NCI-H1417 treated with DMSO at 0.1 percent for 48 hours (cell line): ENCODE measurements around the gene TRABD2A.
"Not testable (repeated sequence)": the region's sequence is repeated elsewhere in the genome, so short reads cannot be mapped to it uniquely, and the experiment has no call there.

Experiments
- DNase-seq: peaks from one replicate; lab custom pipeline; 2025; lab: John Stamatoyannopoulos, UW

The TRABD2A gene

GRCh38 chr2:84778911-84779690, 101.8 kb downstream of the TRABD2A start:
- no peak for DNase-seq

- DNase-seq, result no peak
These were observed 104.9 kb downstream of the TRABD2A start for GRCh38 chr2:84776011-84776410.

- DNase-seq, result not testable (repeated sequence)
These were observed 107.3 kb downstream of the TRABD2A start for GRCh38 chr2:84773562-84773961.
